ENCODE results near the gene TIMD4.

Gene TIMD4

DNA sequence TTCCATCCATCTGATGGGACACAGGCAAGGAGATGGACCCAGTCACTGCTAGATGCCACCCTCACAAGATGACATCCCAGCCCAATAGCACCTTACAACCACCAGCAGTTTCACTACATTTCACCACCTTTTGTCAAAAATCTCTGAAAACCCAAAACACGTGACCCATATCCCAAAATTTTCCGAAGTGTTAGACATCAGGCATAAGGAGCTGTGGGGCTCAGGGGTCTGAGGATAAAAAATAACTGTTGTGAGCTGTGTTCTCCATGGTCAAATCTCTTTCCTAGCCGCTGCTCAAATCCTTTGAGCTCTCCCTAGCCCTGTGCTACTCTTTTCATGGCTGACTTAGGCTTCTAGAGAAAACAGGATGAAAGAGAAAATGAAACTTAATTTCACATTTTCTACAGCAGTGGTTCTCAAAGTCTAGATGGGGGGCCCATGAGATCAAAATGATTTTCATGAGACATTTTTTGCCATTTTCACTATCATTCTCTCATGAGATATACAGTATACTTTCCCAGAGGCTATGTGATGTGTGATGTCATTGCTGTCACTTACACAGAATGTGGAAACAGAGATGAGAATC is 40.7 kb downstream of the TIMD4 start:
- no peak for DNase-seq (ENCODE audit: low spot score)

DNA sequence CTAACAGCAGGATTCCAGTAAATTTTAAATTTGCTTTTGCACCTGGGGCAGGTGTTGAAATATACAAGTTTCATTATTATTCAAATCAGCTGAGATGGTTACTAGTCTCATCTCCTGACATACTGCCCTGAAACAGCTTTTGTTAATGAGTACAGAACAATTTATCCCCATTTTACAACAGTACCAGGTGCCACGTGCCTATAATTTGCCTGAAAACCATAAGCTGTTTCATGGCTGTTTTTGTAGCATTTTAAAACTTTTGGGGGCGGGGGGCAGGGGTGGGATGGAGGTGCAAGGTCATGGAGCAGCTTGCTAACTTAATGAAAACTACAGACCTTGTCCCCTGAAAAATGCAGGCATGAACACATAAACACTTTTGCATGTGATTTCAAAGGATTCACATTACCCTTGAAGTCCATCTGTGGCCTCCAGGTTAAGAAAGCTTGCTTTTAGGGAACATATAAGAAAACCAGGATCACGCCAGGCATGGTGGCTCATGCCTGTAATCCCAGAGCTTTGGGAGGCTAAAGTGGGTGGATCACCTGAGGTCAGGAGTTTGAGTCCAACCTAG is 42.1 kb downstream of the TIMD4 start:
- no peak for DNase-seq (ENCODE audit: low spot score)

DNA sequence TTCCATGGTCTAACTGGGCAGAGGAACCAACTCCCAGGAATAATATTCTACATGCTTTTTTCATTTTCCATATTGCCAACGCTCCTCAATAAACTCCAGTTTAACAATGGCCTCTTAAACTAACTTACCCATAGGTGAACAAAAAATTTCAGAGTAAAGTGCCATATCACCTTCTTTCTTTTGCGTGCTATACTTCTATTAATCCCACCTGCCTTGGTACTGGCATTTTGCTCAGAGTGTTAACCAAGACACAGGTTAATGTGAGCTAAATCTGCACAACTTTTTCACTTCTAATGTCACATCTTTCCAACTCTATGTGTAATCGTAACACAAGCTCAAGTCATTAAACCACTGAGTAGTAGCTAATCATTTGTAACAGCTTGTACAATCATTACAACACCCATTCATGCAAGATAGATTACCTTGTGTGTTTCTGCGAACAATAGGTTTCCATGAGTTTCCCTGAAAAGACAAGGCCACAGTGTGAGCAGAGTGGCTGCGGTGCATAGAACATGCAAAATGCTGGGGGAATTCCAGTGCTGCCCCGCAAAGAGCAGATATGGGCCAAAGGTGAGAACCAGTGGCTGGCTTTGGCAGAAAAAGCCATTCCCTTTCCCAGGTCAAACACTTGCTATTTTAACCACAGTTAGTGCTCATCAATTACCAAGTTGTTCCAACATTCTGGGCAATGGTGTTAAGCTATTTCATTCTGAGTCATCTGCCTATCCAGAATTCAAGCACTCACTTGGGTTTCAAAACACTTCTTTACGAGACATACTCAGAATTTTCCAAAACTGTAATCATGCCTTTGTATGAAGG is 42.8 kb downstream of the TIMD4 start:
- DNase-seq (ENCODE audit: low spot score), result peak; percentile 4

DNA sequence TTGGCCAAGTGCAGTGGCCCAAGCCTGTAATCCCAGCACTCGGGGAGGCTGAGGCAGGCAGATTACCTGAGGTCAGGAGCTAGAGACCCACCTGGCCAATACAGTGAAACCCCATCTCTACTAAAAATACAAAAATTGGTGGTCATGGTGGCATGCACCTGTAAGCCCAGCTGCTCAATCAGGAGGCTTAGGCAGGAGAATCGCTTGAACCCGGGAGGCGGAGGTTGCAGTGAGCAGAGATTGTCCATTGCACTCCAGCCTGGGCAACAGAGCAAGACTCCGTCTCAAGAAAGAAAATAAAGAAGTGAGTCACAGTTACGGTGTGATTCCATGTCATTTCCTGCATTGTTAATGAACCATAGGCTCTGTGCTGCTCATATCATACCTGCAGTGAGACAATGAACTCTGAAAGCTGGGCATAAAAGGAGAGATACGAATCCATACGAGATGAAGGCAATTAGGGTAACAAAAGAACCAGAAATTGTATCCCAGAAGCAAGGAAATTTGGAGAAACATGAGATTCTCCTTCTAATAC is 44.6 kb downstream of the TIMD4 start:
- DNase-seq (ENCODE audit: low spot score), result no peak

DNA sequence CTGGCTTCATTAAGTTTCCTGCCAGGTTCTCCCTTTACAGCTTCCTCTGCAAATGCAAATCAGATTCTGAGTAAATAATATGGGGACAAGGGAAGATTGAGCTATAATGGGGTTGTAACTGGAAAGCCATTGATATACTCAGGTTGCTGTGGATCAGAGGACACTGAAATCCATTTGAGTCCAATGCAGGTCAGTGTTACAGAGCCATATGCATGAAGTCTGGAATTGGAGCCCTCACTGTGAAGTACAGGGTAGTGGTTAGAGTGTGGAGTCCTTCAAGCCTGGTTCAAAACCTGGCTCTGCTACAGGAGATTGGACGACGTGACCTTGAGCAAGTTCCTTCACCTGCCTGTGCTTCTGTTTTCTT is 48.7 kb downstream of the TIMD4 start:
- no peak for DNase-seq (ENCODE audit: low spot score)

DNA sequence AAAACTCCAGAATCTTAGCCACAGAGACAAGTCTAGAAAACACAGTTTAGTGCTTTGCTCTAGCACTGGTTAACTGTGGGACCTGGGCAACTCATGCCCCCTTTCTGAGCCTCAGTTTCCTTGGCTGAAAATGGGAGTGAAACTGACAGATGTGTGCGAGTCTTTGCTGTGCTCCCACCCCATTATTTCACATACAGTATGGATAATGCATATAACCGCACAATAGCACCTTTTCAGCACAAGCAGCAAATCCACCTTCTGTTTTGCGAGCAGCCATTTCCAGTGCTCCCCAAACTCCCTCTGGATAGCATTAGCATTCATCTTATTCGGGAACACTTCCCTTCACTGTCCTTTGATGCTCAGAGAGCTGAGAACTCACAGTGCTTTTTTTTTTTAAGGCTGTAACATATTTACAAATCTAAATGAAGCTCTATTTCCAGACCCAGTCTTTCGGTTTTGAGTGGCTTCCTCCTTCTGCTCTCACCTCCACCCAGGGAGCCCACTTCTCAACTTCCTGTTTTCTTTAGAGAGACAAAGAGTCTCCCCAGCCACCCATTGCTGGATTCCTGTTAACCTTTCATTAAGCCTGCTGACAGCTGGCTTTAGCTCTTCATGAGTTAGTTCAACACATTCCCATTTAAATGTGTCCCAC is 49.2 kb downstream of the TIMD4 start:
- no peak for DNase-seq (ENCODE audit: low spot score)

DNA sequence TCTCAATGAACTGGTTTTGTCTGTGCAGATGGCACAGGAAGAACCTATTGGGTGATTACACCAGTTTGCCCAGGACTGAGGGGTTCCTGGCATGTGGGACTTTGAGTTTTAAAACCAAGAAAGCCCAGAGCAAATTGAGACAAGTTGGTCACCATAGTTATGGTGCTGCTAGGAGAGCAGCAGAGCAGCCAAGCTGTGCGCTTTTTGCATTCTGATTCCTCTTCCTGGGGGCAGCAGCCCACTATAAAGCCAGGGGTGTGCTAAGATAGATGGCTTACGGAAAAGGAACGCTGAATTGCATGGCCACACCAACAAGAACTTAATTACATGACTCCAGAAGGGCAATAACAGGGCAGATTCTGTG is 49.7 kb downstream of the TIMD4 start:
- DNase-seq (ENCODE audit: low spot score), result no peak

DNA sequence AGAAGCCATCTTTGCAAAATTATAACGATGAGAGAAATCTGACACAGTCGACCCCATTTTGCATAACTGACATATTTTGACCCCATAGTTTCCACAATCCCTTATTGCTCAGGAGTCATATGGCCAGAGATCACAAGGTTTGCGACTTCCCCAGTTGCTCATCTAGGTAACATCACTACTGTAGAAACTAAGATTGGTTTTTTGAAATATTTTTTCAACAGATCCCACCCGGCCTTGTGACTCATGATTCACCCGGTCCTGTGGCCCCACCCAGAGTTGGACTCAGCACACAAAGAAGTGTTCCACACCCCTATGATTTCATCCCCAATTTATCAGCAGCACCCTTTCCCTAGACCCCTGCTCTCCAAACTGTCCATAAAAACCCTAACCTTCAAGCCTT is 50.2 kb downstream of the TIMD4 start:
- no peak for DNase-seq (ENCODE audit: low spot score)

DNA sequence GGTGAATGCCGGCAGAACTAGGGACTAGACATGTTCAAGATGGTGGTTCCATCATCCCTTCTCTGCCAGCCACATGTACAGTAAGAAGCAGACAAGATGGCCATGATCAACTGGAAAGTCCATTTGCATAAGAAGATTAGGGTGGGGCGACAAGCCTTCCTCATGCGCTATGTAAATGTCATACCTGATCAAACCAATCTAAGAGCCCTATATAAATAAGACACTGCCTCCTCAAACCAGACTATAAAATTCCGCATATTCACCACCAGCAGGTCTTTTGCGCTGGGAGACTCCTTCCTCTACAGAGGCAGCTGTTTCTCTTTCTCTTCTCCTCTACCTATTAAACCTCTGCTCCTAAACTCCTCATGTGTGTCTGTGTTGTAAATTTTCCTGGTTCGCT is 53.8 kb downstream of the TIMD4 start:
- DNase-seq (ENCODE audit: low spot score), result no peak

DNA sequence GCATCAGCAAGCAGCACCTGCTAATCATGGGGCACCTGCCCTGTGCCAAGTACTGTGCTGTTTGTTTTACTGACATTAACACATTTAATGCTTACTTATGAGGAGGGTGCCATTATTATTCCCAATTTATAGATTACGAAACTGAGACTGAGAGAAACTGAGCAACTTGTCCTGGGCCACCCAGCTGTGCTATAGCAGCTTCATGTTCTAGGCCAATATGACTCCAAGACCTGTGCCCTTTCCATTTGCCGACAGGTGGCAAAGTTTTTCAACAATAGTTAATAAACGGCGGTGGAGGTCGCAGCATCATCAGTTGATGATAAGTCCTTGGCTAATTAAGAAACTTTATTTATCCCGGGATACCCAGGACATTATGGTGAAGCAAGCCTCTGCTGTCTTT is 55.4 kb downstream of the TIMD4 start:
- no peak for DNase-seq (ENCODE audit: low spot score)

DNA sequence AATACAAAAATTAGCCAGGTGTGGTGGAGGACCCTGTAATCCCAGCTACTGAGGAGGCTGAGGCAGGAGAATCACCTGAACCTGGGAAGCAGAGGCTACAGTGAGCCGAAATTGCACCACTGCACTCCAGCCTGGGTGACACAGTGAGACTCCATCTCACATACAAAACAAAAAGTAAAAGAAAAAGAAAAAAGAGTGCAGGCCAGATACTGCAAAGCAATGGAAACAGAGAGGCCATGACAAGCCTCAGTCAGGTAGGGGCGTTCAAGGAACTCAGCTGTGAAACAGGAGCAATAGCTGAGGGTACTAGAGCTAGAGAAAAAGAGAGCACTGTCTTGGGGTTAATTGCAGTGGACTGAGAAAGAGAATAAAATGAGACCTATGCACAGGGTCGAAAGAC is 56.2 kb downstream of the TIMD4 start:
- no peak for DNase-seq (ENCODE audit: low spot score)

DNA sequence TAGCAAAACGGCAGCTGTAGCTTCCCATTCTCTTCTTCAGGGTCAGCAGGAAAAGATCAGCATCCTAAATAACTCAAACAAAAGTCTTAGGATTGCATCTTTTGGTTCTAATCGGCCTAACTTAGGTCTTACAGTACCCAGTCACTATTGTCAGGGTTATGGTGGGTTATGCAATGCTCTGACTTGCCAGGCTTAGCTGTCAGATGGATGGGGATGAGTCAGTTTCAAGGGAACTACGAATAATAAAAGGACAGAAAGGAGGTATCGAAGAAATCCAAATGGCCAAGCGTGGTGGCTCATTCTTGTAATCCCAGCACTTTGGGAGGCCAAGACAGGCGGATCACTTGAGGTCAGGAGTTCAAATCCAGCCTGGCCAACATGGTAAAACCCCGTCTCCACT is 66.5 kb downstream of the TIMD4 start:
- no peak for DNase-seq (ENCODE audit: low spot score)

DNA sequence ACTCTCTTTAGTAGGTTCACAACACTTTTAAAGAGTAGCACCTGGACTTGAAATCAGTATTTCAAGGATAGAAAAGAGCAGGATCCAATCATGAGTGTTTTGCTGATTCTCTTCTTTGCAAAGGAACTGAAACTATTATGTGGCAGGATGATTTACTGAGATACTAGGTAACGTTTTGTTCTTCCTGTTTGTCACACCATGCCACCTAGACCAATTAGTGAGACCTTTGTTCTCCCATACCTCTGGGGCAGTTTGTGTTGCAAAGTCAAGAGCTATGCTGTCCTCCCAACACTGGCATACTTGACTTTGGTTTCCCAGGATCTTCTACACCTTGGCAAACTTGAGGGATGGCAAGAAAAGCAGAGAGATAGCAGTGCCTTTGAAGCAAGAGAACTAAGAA is 69.5 kb downstream of the TIMD4 start:
- DNase-seq (ENCODE audit: low spot score), result no peak

DNA sequence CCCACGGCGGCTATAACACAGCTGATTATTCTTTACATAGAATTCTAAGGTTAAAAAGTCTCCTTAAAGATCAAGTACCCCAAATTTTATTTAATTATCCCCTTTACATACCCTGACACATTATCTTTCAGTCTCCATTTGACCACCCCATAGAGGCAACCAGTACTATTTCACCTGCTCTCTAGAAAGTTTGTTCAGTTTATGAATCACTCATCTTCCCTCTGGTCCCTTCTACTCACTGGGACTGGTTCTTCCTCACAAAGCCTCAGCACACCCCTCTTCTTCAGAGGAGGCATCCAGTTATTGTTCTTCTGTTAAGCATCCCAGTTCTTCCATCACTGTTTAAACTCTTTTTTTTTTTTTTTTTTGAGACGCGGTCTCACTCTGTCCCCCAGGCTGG is 70.2 kb downstream of the TIMD4 start:
- DNase-seq (ENCODE audit: low spot score), result no peak

DNA sequence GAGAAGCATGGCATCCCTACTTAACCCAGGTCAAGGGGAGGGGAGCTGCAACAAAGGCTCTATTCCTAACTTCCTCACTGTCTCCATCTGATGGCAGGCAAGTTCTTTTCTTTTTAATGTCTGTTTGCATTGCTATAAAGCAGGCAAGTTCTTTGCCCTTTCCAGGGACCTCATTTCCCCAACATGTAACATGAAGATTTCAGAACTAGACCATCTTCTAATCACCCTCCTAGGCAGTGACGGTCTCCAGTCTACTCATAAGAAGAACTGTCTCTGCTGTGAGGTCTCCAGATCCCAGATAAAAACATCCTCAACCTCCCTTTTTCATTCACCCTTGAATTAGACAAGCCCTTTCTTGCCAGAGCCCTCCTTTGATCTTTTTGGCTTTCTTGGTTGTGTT is 70.8 kb downstream of the TIMD4 start:
- DNase-seq (ENCODE audit: low spot score), result peak; percentile 6

DNA sequence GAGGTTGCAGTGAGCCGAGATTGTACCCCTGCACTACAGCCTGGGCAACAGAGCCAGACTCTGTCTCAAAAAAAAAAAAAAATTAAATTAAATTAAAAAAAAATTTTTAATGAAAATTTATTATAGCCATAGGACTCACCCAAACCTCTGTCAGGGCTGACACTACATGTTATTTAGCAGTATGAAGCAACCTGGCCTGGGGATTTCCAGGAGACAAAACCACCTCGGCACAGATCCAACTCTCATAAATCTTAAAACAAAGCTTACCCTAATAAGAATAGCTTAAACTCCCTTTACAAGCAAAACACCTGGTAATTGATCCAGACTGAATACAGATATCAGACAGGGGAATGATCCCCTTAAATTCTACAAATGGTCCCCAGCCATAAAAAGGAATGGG is 74.5 kb downstream of the TIMD4 start:
- DNase-seq (ENCODE audit: low spot score), result no peak

DNA sequence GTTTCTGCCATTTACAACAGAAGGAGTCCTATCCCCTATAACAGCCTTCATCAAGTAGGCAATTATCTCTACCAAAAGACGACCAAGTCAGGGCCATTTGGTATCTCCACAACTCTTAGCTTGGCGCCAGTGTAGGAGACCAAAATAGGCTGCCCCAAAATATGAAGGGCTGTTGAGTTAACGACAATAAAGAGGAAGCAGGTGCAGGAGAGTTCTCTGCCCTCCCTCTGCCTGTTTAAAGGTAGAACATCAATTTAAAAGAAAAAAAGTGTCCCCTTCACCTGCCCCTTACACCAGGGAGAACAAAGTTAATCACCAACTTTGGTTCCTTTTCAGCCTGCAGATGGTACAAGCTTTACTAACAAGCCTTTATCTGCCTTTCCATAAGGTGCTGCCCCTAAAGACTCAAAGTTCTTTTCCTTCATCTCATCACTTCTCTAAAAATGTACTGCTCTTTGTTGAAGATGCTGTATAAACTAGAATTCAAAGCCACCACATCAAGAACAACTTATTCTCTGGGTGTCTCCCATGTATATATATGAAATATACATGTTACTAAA is 79.6 kb downstream of the TIMD4 start:
- DNase-seq (ENCODE audit: low spot score), result no peak

DNA sequence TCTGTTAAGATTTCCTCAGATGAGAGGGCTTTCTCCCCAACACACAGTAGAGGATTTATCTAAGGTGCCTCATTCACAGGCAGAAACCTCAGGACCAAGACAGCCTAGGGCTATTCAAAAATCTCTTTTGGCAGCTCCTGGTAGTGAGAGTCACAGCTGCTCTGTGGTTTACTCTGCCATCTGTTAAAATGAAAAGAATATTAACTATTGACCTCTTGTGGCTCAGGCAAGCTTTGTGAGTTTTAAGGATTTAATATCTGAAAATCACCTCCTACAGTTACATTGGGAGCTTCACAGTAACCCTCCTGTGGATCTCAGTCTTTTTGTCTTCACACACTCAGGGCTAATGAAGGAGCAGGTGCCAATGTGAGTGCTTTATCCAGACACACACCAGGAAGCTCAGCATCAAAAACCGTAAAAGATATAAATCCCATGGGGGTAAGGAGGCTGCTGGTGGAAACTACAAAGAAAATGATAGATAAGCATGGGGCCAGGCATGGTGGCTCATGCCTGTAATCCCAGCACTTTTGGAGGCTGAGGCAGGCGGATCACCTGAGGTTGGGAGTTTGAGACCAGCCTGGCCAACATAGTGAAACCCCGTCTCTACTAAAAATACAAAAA is 83.3 kb downstream of the TIMD4 start:
- no peak for DNase-seq (ENCODE audit: low spot score)

DNA sequence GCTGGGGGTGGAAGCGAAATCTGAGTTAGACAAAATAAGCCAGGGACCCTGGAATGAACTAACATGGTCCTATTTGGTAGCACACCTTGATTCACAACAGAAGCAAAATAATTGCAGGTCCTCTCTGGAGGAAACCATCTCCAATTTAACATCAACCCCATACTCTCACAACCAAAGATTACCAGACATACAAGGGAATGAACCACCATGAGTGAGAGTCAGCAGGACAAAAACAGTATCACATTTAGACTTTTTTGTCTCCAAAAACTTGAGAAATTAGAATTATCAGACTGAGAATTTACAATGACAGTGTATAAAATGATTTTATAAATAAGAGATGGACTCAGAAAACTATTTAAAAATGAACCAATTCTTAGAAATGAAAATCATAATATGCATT is 91.8 kb downstream of the TIMD4 start:
- no peak for DNase-seq (ENCODE audit: low spot score)

DNA sequence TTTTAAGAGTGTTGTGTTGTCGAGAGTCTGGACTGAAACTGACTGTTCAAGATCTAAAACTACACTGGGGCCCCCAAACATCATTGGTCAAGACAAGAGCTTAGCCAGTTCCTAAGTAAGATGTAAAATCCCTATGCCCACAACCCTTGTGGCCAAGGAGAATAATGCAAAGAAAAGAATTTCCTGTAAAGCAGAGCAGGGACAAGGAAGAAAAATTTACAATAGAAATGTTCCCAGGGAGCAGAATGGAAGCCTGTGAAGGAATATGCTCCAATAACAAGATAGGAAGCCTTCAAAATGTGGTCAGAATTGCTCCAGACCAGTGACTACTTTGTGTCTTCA is 92.6 kb downstream of the TIMD4 start:
- no peak for DNase-seq (ENCODE audit: low spot score)
